Colonic mucosa (tissue), 4 donors: ENCODE data around the gene HEXB. TPM values are rescaled to one million over a fixed set of nuclear protein-coding genes. Genes with fewer than 3 reads are reported as not detected.

Source experiments
- DNase-seq: peaks from one replicate; pipeline ENCODE4 v3.0.0-alpha.2; 2020
- H3K27ac ChIP-seq: fragments of 200-600 bp; one replicate; pipeline ENCODE4 v1.8.0; 2021
- H3K27me3 ChIP-seq: fragments of 200-600 bp; one replicate; pipeline ENCODE4 v1.8.0; 2021
- H3K36me3 ChIP-seq: fragments of 200-600 bp; one replicate; pipeline ENCODE4 v1.8.0; 2021
- H3K4me1 ChIP-seq: fragments of 200-600 bp; one replicate; pipeline ENCODE4 v1.8.0; 2021; ENCODE audit warnings: mild to moderate bottlenecking
- H3K4me3 ChIP-seq: fragments of 200-600 bp; one replicate; pipeline ENCODE4 v1.8.0; 2021
- H3K9ac ChIP-seq, 2 donors: one replicate each; pipeline ENCODE4 v1.7.0; 2013; ENCODE audit warnings: control low read depth in 2 of 2, low read depth in 2 of 2, low read length in 2 of 2
- H3K9me3 ChIP-seq: fragments of 200-600 bp; one replicate; pipeline ENCODE4 v1.8.0; 2021
- intact Hi-C: fragments of 100-400 bp; cut with DNase I; formaldehyde crosslinking; loops from one replicate; pipeline ENCODE4 v1.14.1; 2022
- total RNA-seq, 2 donors: library from RNA; stranded (reverse); fragmentation: NEBNext Ultra II Directional in 1 of 2; extraction: Animal tissue kit (Norgen Biotek cat#: 25700) in 1 of 2; gene quantifications; one replicate each; pipeline ENCODE4 v1.2.1, GENCODE V29; 2021
- TF ChIP-seq, protein P1 (sequence below): fragments of 200-600 bp; IDR thresholded peaks from one replicate; pipeline ENCODE4 v1.8.0; 2022; ENCODE audit warnings: antibody characterized with exemption, mild to moderate bottlenecking
- donor health status: healthy.
- donor health status: DM: no; HTN: no; CAD: no.
- donor health status: DM: no; HTN: no; CAD: no.

The HEXB gene
- total RNA-seq, 2 donors from 2014 or later: 173 to 197 TPM

DNA sequence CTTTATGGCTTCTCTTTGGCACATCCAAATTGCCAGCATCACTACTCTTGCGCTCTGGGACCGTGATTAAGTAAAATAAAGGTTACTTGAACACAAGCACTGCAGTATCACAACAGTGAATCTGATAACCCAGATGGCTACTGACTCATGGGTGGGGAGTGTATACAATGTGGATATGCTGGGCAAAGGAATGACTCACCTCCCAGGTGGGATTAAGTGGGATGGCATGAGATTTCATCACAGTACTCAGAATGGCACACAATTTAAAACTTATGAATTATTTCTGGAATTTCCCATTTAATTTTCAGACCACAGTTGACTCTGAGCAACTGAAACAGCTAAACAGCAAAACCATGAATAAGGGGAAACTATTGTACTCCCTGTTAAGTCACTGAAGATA lies 77.6 kb downstream of the HEXB start:
- H3K9me3 ChIP-seq: no peaks in the 10 kb centered on the region
- peaks cover 10% of the 10 kb centered on the region for H3K4me1 ChIP-seq
- no peak overlapping the region for H3K27ac ChIP-seq
- TF ChIP-seq, protein P1, sequence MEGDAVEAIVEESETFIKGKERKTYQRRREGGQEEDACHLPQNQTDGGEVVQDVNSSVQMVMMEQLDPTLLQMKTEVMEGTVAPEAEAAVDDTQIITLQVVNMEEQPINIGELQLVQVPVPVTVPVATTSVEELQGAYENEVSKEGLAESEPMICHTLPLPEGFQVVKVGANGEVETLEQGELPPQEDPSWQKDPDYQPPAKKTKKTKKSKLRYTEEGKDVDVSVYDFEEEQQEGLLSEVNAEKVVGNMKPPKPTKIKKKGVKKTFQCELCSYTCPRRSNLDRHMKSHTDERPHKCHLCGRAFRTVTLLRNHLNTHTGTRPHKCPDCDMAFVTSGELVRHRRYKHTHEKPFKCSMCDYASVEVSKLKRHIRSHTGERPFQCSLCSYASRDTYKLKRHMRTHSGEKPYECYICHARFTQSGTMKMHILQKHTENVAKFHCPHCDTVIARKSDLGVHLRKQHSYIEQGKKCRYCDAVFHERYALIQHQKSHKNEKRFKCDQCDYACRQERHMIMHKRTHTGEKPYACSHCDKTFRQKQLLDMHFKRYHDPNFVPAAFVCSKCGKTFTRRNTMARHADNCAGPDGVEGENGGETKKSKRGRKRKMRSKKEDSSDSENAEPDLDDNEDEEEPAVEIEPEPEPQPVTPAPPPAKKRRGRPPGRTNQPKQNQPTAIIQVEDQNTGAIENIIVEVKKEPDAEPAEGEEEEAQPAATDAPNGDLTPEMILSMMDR: no peak
- no peaks in the 10 kb centered on the region for H3K27me3 ChIP-seq
- H3K4me3 ChIP-seq: no peak overlapping the region
- intact Hi-C loops: loop anchor here (10.0 kb wide), 1 partner anchor 68 kb away; no protein-coding TSS in a partner anchor
- H3K9ac ChIP-seq: no peak overlapping the region
- DNase-seq: no peak
- H3K36me3 ChIP-seq: no peaks in the 10 kb centered on the region

DNA sequence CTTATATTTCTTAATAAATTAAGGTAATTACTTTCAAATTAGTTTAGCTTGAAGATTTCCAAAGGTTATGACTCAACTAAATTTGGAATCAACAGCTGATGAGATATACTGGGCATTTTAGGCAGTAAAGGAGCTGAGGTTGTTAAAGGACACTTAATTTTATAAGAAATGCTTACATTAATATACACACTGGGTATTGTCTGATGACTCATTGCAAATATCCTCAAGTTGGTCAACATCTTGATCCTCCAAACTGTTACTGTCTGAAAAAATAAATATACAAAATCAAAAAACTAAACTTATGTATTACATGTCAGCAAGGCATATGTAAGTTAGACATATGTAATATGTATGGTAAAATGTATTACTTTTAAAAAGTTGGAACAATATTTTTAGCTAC lies 78.5 kb downstream of the HEXB start:
- intact Hi-C loops: loop anchor here (10.0 kb wide), 1 partner anchor 69 kb away; no protein-coding TSS in a partner anchor
- Histone ChIP-seq H3K4me3 (no peak overlapping the region), H3K27me3 (no peaks in the 10 kb centered on the region), H3K9me3 (no peaks in the 10 kb centered on the region), H3K27ac (no peak overlapping the region), H3K36me3 (no peaks in the 10 kb centered on the region), H3K4me1 (peaks cover 16% of the 10 kb centered on the region), H3K9ac (no peak overlapping the region)
- DNase-seq: no peak
- TF ChIP-seq, protein P1: no peak

DNA sequence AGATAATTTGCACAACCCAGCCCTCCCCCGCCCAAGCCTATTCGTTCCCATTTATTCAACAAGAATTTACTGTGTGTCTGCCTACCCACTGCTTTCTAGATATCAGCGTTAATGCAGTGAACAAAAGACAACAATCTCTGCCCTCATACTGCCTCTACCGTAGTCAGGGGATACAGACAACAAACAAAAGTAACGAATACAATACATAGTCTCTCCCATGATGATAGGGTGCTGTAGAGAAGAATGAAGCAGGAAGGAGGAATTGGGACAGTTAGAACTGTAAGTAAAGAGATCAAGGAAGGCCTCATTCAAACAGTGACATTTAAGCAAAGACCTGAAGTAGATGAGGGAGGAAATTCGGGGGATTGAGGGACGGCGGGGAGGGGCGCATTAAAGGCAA lies 80.2 kb downstream of the HEXB start:
- Histone ChIP-seq H3K4me3 (no peak overlapping the region), H3K9ac (no peak overlapping the region)

DNA sequence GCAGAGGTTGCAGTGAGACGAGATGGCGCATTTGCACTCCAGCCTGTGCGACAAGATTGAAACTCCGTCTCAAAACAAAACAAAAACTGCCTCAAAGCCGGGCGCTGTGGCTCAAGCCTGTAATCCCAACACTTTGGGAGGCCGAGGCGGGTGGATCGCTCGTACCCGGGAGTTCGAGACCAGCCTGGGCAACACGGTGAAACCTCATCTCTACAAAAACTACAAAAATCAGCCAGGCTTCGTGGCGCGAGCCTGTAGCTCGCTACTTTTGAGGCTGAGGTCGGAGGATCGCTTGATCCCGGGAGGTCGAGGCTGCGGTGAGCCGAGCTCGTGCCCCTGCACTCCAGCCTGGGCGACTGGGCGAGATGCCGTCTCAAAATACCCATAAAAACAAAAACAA lies 80.9 kb downstream of the HEXB start:
- Histone ChIP-seq H3K27me3 (no peaks in the 10 kb centered on the region), H3K36me3 (no peaks in the 10 kb centered on the region), H3K27ac (no peak overlapping the region), H3K4me3 (peak overlapping the region; percentile 96), H3K4me1 (peaks cover 16% of the 10 kb centered on the region), H3K9me3 (no peaks in the 10 kb centered on the region), H3K9ac (peak overlapping the region; percentile 92 to 97)
- intact Hi-C loops: loop anchor here (5.0 to 10.0 kb wide), 2 partner anchors 71 to 571 kb away; partner anchors contain the start of gene HMGCR
- TF ChIP-seq, protein P1: no peak
- no peak for DNase-seq

More for the DNA sequence above, 80.2 kb downstream of the HEXB start:
- DNase-seq: no peak
- H3K27ac ChIP-seq: no peak overlapping the region
- peaks cover 16% of the 10 kb centered on the region for H3K4me1 ChIP-seq
- no peaks in the 10 kb centered on the region for H3K36me3 ChIP-seq
- TF ChIP-seq, protein P1: no peak
- no peaks in the 10 kb centered on the region for H3K27me3 ChIP-seq
- H3K9me3 ChIP-seq: no peaks in the 10 kb centered on the region
- intact Hi-C loops: loop anchor here (5.0 to 10.0 kb wide), 2 partner anchors 70 to 572 kb away; partner anchors contain the start of gene HMGCR

DNA sequence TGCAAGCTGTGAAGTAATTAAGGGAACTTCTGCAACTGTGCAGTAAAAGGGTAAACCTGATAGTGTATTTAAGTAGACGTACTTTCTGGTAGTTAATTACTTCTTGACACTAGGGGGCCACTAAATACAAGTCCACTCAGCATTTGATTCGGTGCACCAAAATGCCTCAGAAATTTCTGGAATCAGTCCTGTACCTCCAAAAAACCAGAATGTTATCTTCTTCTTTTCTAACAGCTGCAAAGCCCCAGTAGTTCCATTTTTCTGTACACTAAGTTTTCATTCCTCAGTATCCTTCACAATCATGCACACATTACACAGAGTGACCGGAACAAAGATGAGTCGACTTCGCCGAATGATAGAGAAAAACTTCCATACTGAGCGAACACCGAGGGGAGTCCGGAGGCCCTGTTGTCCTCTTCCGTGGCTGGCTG lies 81.4 kb downstream of the HEXB start:
- Histone ChIP-seq H3K9ac (peak overlapping the region; percentile 92 to 97), H3K9me3 (no peaks in the 10 kb centered on the region), H3K27ac (peak overlapping the region; percentile 68), H3K27me3 (no peaks in the 10 kb centered on the region), H3K36me3 (no peaks in the 10 kb centered on the region), H3K4me3 (peak overlapping the region; percentile 96), H3K4me1 (peaks cover 16% of the 10 kb centered on the region)
- peak; percentile 24 for DNase-seq
- TF ChIP-seq, protein P1: peak; percentile 20
- intact Hi-C loops: loop anchor here (5.0 to 10.0 kb wide), 2 partner anchors 72 to 571 kb away; partner anchors contain the start of gene HMGCR
